GM23338 (cell line): ENCODE data around the gene MYH15. TPM values are rescaled to one million over a fixed set of nuclear protein-coding genes. Genes with fewer than 3 reads are reported as not detected.

ENCODE experiments used
- ATAC-seq: fragments of 200-7000 bp; cut with Tn5 transposase; 3 replicates; pipeline ENCODE4 v1.9.1; 2020
- DNase-seq: peaks from one replicate; pipeline ENCODE4 v3.0.0-alpha.2; 2015; ENCODE audit warnings: low spot score
- H2AFZ ChIP-seq: fragments of 200-600 bp; sonication (generic); 2 replicates; pipeline ENCODE4 v1.8.0; 2016; ENCODE audit warnings: antibody characterized with exemption, mild to moderate bottlenecking, moderate library complexity
- H3F3A ChIP-seq: fragments of 200-600 bp; sonication (generic); replicated peaks from 2 replicates; pipeline ENCODE4 v1.8.0; 2017; ENCODE audit warnings: antibody characterized with exemption, mixed run types, low read depth
- H3K27ac ChIP-seq: fragments of 200-600 bp; sonication (generic); 2 replicates; pipeline ENCODE4 v1.6.1; 2016; ENCODE audit warnings: low read depth
- H3K27me3 ChIP-seq: fragments of 200-600 bp; sonication (generic); 2 replicates; pipeline ENCODE4 v1.8.0; 2016; ENCODE audit warnings: mild to moderate bottlenecking, mixed run types, moderate library complexity; ENCODE audit not compliant: insufficient read depth
- H3K36me3 ChIP-seq: fragments of 200-600 bp; sonication (generic); 2 replicates; pipeline ENCODE4 v1.8.0; 2016; ENCODE audit warnings: mild to moderate bottlenecking; ENCODE audit not compliant: insufficient read depth
- H3K4me1 ChIP-seq: fragments of 200-600 bp; sonication (generic); 2 replicates; pipeline ENCODE4 v1.8.0; 2016; ENCODE audit warnings: mild to moderate bottlenecking, moderate library complexity; ENCODE audit not compliant: insufficient read depth
- H3K4me2 ChIP-seq: fragments of 200-600 bp; sonication (generic); 2 replicates; pipeline ENCODE4 v1.7.1; 2017; ENCODE audit warnings: mixed run types
- H3K4me3 ChIP-seq: fragments of 200-600 bp; sonication (generic); 2 replicates; pipeline ENCODE4 v1.6.1; 2016; ENCODE audit warnings: mixed run types
- H3K79me2 ChIP-seq: fragments of 200-600 bp; sonication (generic); replicated peaks from 2 replicates; pipeline ENCODE4 v1.8.0; 2017; ENCODE audit warnings: mild to moderate bottlenecking; ENCODE audit not compliant: insufficient read depth
- H3K9me2 ChIP-seq: fragments of 200-600 bp; sonication (generic); 2 replicates; pipeline ENCODE4 v1.8.0; 2017; ENCODE audit not compliant: insufficient read depth
- H4K20me1 ChIP-seq: fragments of 200-600 bp; sonication (generic); replicated peaks from 2 replicates; pipeline ENCODE4 v1.8.0; 2017; ENCODE audit warnings: mild to moderate bottlenecking; ENCODE audit not compliant: insufficient read depth
- H3K27ac Mint-ChIP-seq: 2 replicates; pipeline ENCODE4 v1.8.0; 2020; ENCODE audit warnings: inconsistent platforms, mild to moderate bottlenecking, moderate library complexity, mixed read lengths
- H3K27me3 Mint-ChIP-seq: 3 replicates; pipeline ENCODE4 v1.8.0; 2022; ENCODE audit warnings: low read depth, mild to moderate bottlenecking, moderate library complexity, mixed read lengths, inconsistent platforms; ENCODE audit not compliant: insufficient read depth, poor library complexity
- H3K36me3 Mint-ChIP-seq: 3 replicates; pipeline ENCODE4 v1.8.0; 2021; ENCODE audit warnings: low read depth, mild to moderate bottlenecking, inconsistent platforms, moderate library complexity, mixed read lengths
- H3K4me1 Mint-ChIP-seq: 3 replicates; pipeline ENCODE4 v1.8.0; 2020; ENCODE audit warnings: mild to moderate bottlenecking, inconsistent platforms, mixed read lengths
- H3K4me3 Mint-ChIP-seq: 3 replicates; pipeline ENCODE4 v1.8.0; 2021; ENCODE audit warnings: moderate library complexity, mild to moderate bottlenecking, inconsistent platforms, mixed read lengths
- H3K9me3 Mint-ChIP-seq: 3 replicates; pipeline ENCODE4 v1.8.0; 2020; ENCODE audit warnings: moderate library complexity, mild to moderate bottlenecking, inconsistent platforms, mixed read lengths
- CREB1 ChIP-seq: fragments of 250-450 bp; sonication (Bioruptor Pico); IDR thresholded peaks from 2 replicates; pipeline ENCODE4 v1.5.0; 2020; ENCODE audit warnings: low read depth, mild to moderate bottlenecking, moderate library complexity
- EZH2 ChIP-seq: fragments of 200-600 bp; sonication (generic); IDR thresholded peaks from one replicate; pipeline ENCODE4 v1.8.0; 2017; ENCODE audit warnings: antibody characterized with exemption, mild to moderate bottlenecking, low read depth; ENCODE audit not compliant: unreplicated experiment
- EZH2phosphoT487 ChIP-seq: fragments of 200-600 bp; sonication (generic); IDR thresholded peaks from one replicate; pipeline ENCODE4 v1.8.1; 2018; ENCODE audit warnings: antibody characterized with exemption; ENCODE audit not compliant: unreplicated experiment
- JUNB ChIP-seq: IDR thresholded peaks from one replicate; pipeline ENCODE4 v1.6.1; 2016; ENCODE audit warnings: antibody characterized with exemption; ENCODE audit not compliant: unreplicated experiment
- NANOG ChIP-seq: IDR thresholded peaks from 2 replicates; pipeline ENCODE4 v1.6.1; 2016; ENCODE audit warnings: antibody characterized with exemption, borderline replicate concordance
- POLR2AphosphoS5 ChIP-seq: IDR thresholded peaks from 2 replicates; pipeline ENCODE4 v1.6.1; 2016; ENCODE audit warnings: antibody characterized with exemption, low read depth
- STAT1 ChIP-seq: IDR thresholded peaks from one replicate; pipeline ENCODE4 v1.6.1; 2016; ENCODE audit warnings: antibody characterized with exemption; ENCODE audit not compliant: unreplicated experiment
- ZNF114 ChIP-seq: fragments of 250-450 bp; sonication (Bioruptor Pico); IDR thresholded peaks from 2 replicates; pipeline ENCODE4 v1.5.0; 2020; ENCODE audit warnings: mild to moderate bottlenecking, moderate library complexity
- ZNF331 ChIP-seq: fragments of 250-450 bp; sonication (Bioruptor Pico); IDR thresholded peaks from 2 replicates; pipeline ENCODE4 v1.5.0; 2020; ENCODE audit warnings: low read depth, mild to moderate bottlenecking, moderate library complexity
- long read RNA-seq: library from polyadenylated mRNA; unstranded; transcript quantifications from one replicate; pipeline ENCODE4 v2.0.0, GENCODE V29; 2020; ENCODE audit not compliant: unreplicated experiment
- polyA plus RNA-seq: library from polyadenylated mRNA; unstranded; fragments of >200 nt; fragmentation: Nextera tagmentation; extraction: Ambion mirVana; gene quantifications from 2 replicates; pipeline ENCODE4 v1.2.1, GENCODE V29; 2016
- total RNA-seq: library from RNA; depleted of rRNA; stranded (reverse); fragments of >200 nt; shearing (Covaris generic); gene quantifications from 2 replicates; pipeline ENCODE4 v1.2.3, GENCODE V29; 2014; rRNA removed
- TF ChIP-seq, protein P1 (sequence below): IDR thresholded peaks from one replicate; pipeline ENCODE4 v1.6.1; 2018; ENCODE audit warnings: antibody characterized with exemption; ENCODE audit not compliant: unreplicated experiment
- TF ChIP-seq, protein P2 (sequence below), 2 experiments: fragments of 200-600 bp in 1 of 2; sonication (generic) in 1 of 2; conservative IDR thresholded peaks; 2 replicates each; pipeline versions ENCODE4 v1.5.1 to v1.6.1; 2016 to 2017; ENCODE audit warnings: antibody characterized with exemption in 2 of 2, low read depth in 2 of 2, mild to moderate bottlenecking in 2 of 2, moderate library complexity in 1 of 2
- TF ChIP-seq, protein P3 (sequence below): fragments of 250-450 bp; sonication (Bioruptor Pico); IDR thresholded peaks from 2 replicates; pipeline ENCODE4 v1.5.0; 2020; ENCODE audit warnings: mild to moderate bottlenecking, moderate library complexity
- TF ChIP-seq, protein P4 (sequence below): IDR thresholded peaks from 2 replicates; pipeline ENCODE4 v1.6.1; 2016; ENCODE audit warnings: antibody characterized with exemption

Gene MYH15
- total RNA-seq (0.04 and 0.07 TPM in 2 replicates), polyA plus RNA-seq (not detected in 2 replicates)
- long read RNA-seq, result 0 reads

DNA sequence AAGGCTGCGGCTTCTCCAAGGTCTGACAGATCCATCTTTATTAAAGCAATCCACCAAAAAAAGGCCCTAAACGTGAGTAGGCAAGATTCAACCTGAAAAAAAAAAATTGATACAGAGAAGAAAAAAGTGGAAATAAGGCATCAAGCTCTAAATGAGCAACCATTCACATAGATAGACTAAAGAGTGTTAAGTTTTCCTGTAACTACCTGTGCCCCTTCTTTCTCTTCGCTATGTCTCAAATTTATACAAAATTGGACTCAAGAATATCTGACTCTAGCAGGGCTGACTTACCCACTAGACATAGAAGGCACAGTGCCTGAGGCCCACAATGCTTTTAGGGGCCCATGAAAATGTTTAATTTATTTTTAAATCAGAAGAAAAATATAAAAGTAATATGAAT lies at the start of gene MYH15:
Gene MYH15, minus strand, starts transcription at position 101 of the 400 bp plus-strand sequence. Its CDS starts 66 bp downstream, at position 35.
- no peaks in the 10 kb centered on the region for H3K36me3 Mint-ChIP-seq
- Histone ChIP-seq H2AFZ (no peak within 1 kb of the TSS), H3K27ac (no peak within 1 kb of the TSS), H3K36me3 (no peaks in the 10 kb centered on the region), H3K79me2 (no peaks in the 10 kb centered on the region), H3K4me1 (peaks cover 12% of the 10 kb centered on the region), H3K9me2 (no peaks in the 10 kb centered on the region), H3K27me3 (no peaks in the 10 kb centered on the region), H3K4me3 (no peak within 1 kb of the TSS), H4K20me1 (no peaks in the 10 kb centered on the region), H3F3A (no peaks in the 10 kb centered on the region), H3K4me2 (no peak within 1 kb of the TSS)
- no peak for ATAC-seq
- no peak for DNase-seq
- H3K4me1 Mint-ChIP-seq, result peaks cover 9% of the 10 kb centered on the region
- no peaks in the 10 kb centered on the region for H3K27me3 Mint-ChIP-seq
- H3K9me3 Mint-ChIP-seq, result no peaks in the 10 kb centered on the region
- no peak within 1 kb of the TSS for H3K27ac Mint-ChIP-seq
- TF ChIP-seq JUNB, result no peak
- no peak for TF ChIP-seq ZNF331 (CRISPR knock-in tag)
- TF ChIP-seq CREB1 (CRISPR knock-in tag), result no peak
- TF ChIP-seq, protein P1, sequence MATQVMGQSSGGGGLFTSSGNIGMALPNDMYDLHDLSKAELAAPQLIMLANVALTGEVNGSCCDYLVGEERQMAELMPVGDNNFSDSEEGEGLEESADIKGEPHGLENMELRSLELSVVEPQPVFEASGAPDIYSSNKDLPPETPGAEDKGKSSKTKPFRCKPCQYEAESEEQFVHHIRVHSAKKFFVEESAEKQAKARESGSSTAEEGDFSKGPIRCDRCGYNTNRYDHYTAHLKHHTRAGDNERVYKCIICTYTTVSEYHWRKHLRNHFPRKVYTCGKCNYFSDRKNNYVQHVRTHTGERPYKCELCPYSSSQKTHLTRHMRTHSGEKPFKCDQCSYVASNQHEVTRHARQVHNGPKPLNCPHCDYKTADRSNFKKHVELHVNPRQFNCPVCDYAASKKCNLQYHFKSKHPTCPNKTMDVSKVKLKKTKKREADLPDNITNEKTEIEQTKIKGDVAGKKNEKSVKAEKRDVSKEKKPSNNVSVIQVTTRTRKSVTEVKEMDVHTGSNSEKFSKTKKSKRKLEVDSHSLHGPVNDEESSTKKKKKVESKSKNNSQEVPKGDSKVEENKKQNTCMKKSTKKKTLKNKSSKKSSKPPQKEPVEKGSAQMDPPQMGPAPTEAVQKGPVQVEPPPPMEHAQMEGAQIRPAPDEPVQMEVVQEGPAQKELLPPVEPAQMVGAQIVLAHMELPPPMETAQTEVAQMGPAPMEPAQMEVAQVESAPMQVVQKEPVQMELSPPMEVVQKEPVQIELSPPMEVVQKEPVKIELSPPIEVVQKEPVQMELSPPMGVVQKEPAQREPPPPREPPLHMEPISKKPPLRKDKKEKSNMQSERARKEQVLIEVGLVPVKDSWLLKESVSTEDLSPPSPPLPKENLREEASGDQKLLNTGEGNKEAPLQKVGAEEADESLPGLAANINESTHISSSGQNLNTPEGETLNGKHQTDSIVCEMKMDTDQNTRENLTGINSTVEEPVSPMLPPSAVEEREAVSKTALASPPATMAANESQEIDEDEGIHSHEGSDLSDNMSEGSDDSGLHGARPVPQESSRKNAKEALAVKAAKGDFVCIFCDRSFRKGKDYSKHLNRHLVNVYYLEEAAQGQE, result no peak
- no peak for TF ChIP-seq POLR2AphosphoS5
- TF ChIP-seq NANOG, result no peak
- no peak for TF ChIP-seq EZH2
- no peak for TF ChIP-seq ZNF114
- TF ChIP-seq, protein P2, sequence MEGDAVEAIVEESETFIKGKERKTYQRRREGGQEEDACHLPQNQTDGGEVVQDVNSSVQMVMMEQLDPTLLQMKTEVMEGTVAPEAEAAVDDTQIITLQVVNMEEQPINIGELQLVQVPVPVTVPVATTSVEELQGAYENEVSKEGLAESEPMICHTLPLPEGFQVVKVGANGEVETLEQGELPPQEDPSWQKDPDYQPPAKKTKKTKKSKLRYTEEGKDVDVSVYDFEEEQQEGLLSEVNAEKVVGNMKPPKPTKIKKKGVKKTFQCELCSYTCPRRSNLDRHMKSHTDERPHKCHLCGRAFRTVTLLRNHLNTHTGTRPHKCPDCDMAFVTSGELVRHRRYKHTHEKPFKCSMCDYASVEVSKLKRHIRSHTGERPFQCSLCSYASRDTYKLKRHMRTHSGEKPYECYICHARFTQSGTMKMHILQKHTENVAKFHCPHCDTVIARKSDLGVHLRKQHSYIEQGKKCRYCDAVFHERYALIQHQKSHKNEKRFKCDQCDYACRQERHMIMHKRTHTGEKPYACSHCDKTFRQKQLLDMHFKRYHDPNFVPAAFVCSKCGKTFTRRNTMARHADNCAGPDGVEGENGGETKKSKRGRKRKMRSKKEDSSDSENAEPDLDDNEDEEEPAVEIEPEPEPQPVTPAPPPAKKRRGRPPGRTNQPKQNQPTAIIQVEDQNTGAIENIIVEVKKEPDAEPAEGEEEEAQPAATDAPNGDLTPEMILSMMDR (conservative IDR thresholded peaks at IDR 0.05; ENCODE audit: low read depth in 2 of 2), result no peak
- TF ChIP-seq, protein P3, sequence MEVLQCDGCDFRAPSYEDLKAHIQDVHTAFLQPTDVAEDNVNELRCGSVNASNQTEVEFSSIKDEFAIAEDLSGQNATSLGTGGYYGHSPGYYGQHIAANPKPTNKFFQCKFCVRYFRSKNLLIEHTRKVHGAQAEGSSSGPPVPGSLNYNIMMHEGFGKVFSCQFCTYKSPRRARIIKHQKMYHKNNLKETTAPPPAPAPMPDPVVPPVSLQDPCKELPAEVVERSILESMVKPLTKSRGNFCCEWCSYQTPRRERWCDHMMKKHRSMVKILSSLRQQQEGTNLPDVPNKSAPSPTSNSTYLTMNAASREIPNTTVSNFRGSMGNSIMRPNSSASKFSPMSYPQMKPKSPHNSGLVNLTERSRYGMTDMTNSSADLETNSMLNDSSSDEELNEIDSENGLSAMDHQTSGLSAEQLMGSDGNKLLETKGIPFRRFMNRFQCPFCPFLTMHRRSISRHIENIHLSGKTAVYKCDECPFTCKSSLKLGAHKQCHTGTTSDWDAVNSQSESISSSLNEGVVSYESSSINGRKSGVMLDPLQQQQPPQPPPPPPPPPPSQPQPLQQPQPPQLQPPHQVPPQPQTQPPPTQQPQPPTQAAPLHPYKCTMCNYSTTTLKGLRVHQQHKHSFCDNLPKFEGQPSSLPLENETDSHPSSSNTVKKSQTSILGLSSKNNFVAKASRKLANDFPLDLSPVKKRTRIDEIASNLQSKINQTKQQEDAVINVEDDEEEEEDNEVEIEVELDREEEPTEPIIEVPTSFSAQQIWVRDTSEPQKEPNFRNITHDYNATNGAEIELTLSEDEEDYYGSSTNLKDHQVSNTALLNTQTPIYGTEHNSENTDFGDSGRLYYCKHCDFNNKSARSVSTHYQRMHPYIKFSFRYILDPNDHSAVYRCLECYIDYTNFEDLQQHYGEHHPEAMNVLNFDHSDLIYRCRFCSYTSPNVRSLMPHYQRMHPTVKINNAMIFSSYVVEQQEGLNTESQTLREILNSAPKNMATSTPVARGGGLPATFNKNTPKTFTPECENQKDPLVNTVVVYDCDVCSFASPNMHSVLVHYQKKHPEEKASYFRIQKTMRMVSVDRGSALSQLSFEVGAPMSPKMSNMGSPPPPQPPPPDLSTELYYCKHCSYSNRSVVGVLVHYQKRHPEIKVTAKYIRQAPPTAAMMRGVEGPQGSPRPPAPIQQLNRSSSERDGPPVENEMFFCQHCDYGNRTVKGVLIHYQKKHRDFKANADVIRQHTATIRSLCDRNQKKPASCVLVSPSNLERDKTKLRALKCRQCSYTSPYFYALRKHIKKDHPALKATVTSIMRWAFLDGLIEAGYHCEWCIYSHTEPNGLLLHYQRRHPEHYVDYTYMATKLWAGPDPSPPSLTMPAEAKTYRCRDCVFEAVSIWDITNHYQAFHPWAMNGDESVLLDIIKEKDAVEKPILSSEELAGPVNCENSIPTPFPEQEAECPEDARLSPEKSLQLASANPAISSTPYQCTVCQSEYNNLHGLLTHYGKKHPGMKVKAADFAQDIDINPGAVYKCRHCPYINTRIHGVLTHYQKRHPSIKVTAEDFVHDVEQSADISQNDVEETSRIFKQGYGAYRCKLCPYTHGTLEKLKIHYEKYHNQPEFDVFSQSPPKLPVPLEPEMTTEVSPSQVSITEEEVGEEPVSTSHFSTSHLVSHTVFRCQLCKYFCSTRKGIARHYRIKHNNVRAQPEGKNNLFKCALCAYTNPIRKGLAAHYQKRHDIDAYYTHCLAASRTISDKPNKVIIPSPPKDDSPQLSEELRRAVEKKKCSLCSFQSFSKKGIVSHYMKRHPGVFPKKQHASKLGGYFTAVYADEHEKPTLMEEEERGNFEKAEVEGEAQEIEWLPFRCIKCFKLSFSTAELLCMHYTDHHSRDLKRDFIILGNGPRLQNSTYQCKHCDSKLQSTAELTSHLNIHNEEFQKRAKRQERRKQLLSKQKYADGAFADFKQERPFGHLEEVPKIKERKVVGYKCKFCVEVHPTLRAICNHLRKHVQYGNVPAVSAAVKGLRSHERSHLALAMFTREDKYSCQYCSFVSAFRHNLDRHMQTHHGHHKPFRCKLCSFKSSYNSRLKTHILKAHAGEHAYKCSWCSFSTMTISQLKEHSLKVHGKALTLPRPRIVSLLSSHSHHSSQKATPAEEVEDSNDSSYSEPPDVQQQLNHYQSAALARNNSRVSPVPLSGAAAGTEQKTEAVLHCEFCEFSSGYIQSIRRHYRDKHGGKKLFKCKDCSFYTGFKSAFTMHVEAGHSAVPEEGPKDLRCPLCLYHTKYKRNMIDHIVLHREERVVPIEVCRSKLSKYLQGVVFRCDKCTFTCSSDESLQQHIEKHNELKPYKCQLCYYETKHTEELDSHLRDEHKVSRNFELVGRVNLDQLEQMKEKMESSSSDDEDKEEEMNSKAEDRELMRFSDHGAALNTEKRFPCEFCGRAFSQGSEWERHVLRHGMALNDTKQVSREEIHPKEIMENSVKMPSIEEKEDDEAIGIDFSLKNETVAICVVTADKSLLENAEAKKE (CRISPR knock-in tag), result no peak
- TF ChIP-seq STAT1, result no peak
- TF ChIP-seq, protein P4, sequence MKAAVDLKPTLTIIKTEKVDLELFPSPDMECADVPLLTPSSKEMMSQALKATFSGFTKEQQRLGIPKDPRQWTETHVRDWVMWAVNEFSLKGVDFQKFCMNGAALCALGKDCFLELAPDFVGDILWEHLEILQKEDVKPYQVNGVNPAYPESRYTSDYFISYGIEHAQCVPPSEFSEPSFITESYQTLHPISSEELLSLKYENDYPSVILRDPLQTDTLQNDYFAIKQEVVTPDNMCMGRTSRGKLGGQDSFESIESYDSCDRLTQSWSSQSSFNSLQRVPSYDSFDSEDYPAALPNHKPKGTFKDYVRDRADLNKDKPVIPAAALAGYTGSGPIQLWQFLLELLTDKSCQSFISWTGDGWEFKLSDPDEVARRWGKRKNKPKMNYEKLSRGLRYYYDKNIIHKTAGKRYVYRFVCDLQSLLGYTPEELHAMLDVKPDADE, result no peak
- TF ChIP-seq EZH2phosphoT487, result no peak
- H3K4me3 Mint-ChIP-seq, result no peak within 1 kb of the TSS
